ENCODE data around the gene EMP2. TPM values are rescaled to one million over a fixed set of nuclear protein-coding genes. Genes with fewer than 3 reads are reported as not detected.

The EMP2 gene
- total RNA-seq, 2 donors from 2014 or later: 40.3 to 66.8 TPM

- Histone ChIP-seq H3K27me3 (no peaks in the 10 kb centered on the region), H3K9me3 (peaks cover 0 to 10% of the 10 kb centered on the region in 2 donors), H3K4me1 (peaks cover 0 to 91% of the 10 kb centered on the region in 2 donors), H3K27ac (peak overlapping the region; percentile 90 to 96), H3K36me3 (no peaks in the 10 kb centered on the region), H3K4me3 (no peak overlapping the region)
- DNase-seq (ENCODE audit: low spot score): no peak
- TF ChIP-seq, protein P1, sequence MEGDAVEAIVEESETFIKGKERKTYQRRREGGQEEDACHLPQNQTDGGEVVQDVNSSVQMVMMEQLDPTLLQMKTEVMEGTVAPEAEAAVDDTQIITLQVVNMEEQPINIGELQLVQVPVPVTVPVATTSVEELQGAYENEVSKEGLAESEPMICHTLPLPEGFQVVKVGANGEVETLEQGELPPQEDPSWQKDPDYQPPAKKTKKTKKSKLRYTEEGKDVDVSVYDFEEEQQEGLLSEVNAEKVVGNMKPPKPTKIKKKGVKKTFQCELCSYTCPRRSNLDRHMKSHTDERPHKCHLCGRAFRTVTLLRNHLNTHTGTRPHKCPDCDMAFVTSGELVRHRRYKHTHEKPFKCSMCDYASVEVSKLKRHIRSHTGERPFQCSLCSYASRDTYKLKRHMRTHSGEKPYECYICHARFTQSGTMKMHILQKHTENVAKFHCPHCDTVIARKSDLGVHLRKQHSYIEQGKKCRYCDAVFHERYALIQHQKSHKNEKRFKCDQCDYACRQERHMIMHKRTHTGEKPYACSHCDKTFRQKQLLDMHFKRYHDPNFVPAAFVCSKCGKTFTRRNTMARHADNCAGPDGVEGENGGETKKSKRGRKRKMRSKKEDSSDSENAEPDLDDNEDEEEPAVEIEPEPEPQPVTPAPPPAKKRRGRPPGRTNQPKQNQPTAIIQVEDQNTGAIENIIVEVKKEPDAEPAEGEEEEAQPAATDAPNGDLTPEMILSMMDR (IDR thresholded peaks at IDR 0.05): no peak
Observed at GRCh38 chr16:10557750-10558149, 22.6 kb downstream of the EMP2 start.

DNA sequence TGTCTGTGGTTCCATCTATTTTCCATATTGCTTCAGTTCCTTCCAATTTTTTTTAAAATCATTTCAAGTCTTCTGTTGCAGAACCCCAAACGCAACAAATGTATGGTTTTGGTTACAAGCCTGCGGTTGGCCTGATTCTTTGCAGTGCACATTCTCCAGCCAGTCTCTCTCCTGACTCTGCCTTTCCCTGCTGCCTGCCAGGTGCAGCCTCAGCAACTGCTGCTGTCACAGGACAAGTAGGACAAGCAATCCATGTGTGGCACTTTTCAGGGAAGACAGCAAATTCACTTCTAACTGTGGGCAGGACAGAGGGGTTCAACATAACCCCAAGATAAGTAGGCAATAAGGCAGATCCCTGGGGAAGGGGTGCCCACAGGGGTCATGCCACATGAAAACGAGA is 24.2 kb downstream of the EMP2 start:
- H3K4me3 ChIP-seq: no peak overlapping the region
- H3K4me1 ChIP-seq: peaks cover 0 to 87% of the 10 kb centered on the region in 2 donors
- DNase-seq (ENCODE audit: low spot score): no peak
- H3K36me3 ChIP-seq: no peaks in the 10 kb centered on the region
- H3K9me3 ChIP-seq: no peaks in the 10 kb centered on the region
- peak overlapping the region in 1 of 2 donors; percentile 96 for H3K27ac ChIP-seq
- no peaks in the 10 kb centered on the region for H3K27me3 ChIP-seq
- TF ChIP-seq, protein P1 (IDR thresholded peaks at IDR 0.05): no peak

DNA sequence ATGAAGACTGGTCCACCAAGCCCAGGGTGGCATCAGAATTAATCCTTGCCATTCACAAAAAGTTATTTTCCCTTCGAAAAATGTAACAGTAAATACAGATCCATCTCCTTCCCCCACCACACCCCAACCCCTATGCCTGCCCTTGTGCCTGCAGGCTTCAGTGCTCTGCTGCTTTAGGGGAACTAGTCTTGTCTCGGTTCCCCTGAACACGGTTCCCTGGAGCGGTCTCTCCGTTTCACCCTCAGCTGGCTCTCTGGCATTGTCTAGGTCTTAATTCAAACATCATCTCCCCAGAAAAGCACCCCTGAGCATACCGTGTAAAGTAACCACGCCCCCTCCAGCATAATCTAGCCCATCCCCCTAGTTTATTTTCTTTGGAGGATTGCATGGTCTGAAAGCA is 25.8 kb downstream of the EMP2 start:
- Histone ChIP-seq H3K27me3 (no peaks in the 10 kb centered on the region), H3K4me3 (no peak overlapping the region), H3K4me1 (peaks cover 0 to 71% of the 10 kb centered on the region in 2 donors), H3K9me3 (no peaks in the 10 kb centered on the region), H3K27ac (peak overlapping the region in 1 of 2 donors; percentile 72), H3K36me3 (no peaks in the 10 kb centered on the region)
- no peak for DNase-seq (ENCODE audit: low spot score)
- TF ChIP-seq, protein P1 (IDR thresholded peaks at IDR 0.05): no peak

DNA sequence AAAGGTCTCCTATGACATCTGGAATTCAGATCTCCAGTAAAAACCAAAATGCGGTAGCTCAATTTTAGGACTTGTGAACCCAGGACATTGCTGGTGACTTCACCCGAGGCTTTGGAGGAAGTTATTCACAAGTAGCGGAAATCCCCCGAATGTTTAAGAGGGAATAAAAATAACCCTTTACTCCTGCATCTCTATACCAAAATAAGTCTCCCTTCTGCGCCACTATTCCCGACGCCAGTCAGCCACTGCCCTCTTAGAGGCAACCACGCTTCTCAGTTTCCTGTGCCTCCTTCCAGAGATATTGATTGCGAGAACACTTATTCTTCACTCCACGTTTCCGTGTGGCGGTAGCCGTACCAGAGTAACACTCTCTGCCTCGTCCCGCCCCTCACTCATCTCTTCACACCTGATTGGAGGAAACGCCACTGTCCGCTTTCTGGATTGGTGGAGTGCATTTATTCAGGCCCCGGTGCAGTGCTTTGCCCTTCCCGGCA is 27.4 kb downstream of the EMP2 start:
- peaks cover 0 to 12% of the 10 kb centered on the region in 2 donors for H3K9me3 ChIP-seq
- H3K36me3 ChIP-seq: no peaks in the 10 kb centered on the region
- H3K4me1 ChIP-seq: peaks cover 0 to 56% of the 10 kb centered on the region in 2 donors
- H3K4me3 ChIP-seq: peak overlapping the region in 1 of 2 donors; percentile 42
- DNase-seq (ENCODE audit: low spot score): peak; percentile 70
- TF ChIP-seq, protein P1 (IDR thresholded peaks at IDR 0.05): no peak
- H3K27me3 ChIP-seq: no peaks in the 10 kb centered on the region
- peak overlapping the region; percentile 70 to 72 for H3K27ac ChIP-seq

DNA sequence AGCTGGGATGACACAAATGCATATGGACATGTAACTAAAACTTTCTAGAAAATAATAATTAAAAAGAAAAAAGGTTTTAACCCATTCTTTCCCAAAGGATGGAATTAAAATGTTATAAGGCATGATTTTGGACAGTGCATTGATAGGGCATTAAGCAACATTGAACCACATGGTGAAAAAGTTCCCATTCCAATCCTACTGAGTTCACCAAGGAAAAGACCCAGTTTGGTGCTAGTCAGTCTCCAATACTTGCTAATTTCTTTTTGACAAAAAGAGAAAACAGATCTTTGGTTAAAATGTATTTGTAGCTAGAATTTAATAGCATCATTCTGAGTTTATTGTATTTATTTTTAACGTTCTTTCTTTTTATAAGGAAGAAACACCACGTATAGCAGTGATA is 28.1 kb downstream of the EMP2 start:
- H3K4me3 ChIP-seq: no peak overlapping the region
- H3K36me3 ChIP-seq: peaks cover 7% of the 10 kb centered on the region
- no peaks in the 10 kb centered on the region for H3K27me3 ChIP-seq
- peaks cover 0 to 48% of the 10 kb centered on the region in 2 donors for H3K4me1 ChIP-seq
- H3K9me3 ChIP-seq: peaks cover 0 to 12% of the 10 kb centered on the region in 2 donors
- no peak for DNase-seq (ENCODE audit: low spot score)
- H3K27ac ChIP-seq: peak overlapping the region in 1 of 2 donors; percentile 72
- TF ChIP-seq, protein P1 (IDR thresholded peaks at IDR 0.05): no peak

GRCh38 chr16:10551881-10552280 is 28.5 kb downstream of the EMP2 start:
- DNase-seq (ENCODE audit: low spot score): no peak
- Histone ChIP-seq H3K36me3 (peaks cover 11% of the 10 kb centered on the region), H3K27ac (no peak overlapping the region), H3K27me3 (no peaks in the 10 kb centered on the region), H3K4me1 (peaks cover 0 to 44% of the 10 kb centered on the region in 2 donors), H3K9me3 (peaks cover 0 to 12% of the 10 kb centered on the region in 2 donors), H3K4me3 (no peak overlapping the region)
- TF ChIP-seq, protein P1 (IDR thresholded peaks at IDR 0.05): no peak

All from right atrium auricular region (tissue), 2 donors.